Right lobe of liver (tissue), 4 donors: ENCODE data around the gene ATP2B1.
A peak's percentile ranks its signal among the peaks of the same experiment; 100 is the strongest.

Source experiments
- CTCF ChIP-seq, 4 donors: fragments of 200-600 bp in 3 of 4; fragments of 450-650 bp in 1 of 4; IDR thresholded peaks; one replicate each; pipeline versions ENCODE4 v1.5.1 to v1.8.0; 2016 to 2022; ENCODE audit warnings: antibody characterized with exemption in 4 of 4, mild to moderate bottlenecking in 2 of 4
- POLR2A ChIP-seq: fragments of 450-650 bp; IDR thresholded peaks from one replicate; pipeline ENCODE4 v1.6.1; 2017; ENCODE audit warnings: antibody characterized with exemption, mild to moderate bottlenecking
- donor health status: DM: no; HTN: no; CAD: no.
- donor health status: DM: no; HTN: no; CAD: no.
- donor health status: DM: no; HTN: yes; CAD: no.

GRCh38 chr12:89709157-89709994 lies 738 bp upstream of the ATP2B1 start:
- TF ChIP-seq CTCF (IDR thresholded peaks at IDR 0.05) (peak in 2 of 4 donors; percentile 8 to 11), POLR2A (peak; percentile 97)
